A549 (cell line): ENCODE data around the gene SND1.

ENCODE experiments used
- BHLHE40 ChIP-seq: IDR thresholded peaks from 2 replicates; pipeline ENCODE4 v1.6.1; 2012; ENCODE audit warnings: low read depth, low read length, inconsistent platforms
- CHD4 ChIP-seq: fragments of 200-600 bp; sonication (generic); IDR thresholded peaks from 2 replicates; pipeline ENCODE4 v1.6.1; 2016; ENCODE audit warnings: antibody characterized with exemption, mild to moderate bottlenecking, borderline replicate concordance
- CTCF ChIP-seq: fragments of >200 bp; sonication (Bioruptor Twin); formaldehyde crosslinking; IDR thresholded peaks from 3 replicates; pipeline ENCODE4 v1.5.1; 2016
- POLR2A ChIP-seq: IDR thresholded peaks from 2 replicates; pipeline ENCODE4 v1.6.1; 2012; ENCODE audit warnings: mild to moderate bottlenecking, low read length
- RAD21 ChIP-seq, 2 experiments: fragments of >200 bp in 1 of 2; sonication (Bioruptor Twin) in 1 of 2; formaldehyde crosslinking in 1 of 2; IDR thresholded peaks in 1 of 2; conservative IDR thresholded peaks in 1 of 2; 2 replicates in 1 of 2; 3 replicates in 1 of 2; pipeline ENCODE4 v1.6.1; 2012 to 2018; ENCODE audit warnings: inconsistent platforms in 1 of 2
- RFX5 ChIP-seq: fragments of 450-650 bp; IDR thresholded peaks from 2 replicates; pipeline ENCODE4 v1.7.1; 2014; ENCODE audit warnings: antibody characterized with exemption, mild to moderate bottlenecking, moderate library complexity
- SREBF2 ChIP-seq: fragments of 450-650 bp; IDR thresholded peaks from 2 replicates; pipeline ENCODE4 v1.6.1; 2014; ENCODE audit warnings: mild to moderate bottlenecking, moderate library complexity

DNA sequence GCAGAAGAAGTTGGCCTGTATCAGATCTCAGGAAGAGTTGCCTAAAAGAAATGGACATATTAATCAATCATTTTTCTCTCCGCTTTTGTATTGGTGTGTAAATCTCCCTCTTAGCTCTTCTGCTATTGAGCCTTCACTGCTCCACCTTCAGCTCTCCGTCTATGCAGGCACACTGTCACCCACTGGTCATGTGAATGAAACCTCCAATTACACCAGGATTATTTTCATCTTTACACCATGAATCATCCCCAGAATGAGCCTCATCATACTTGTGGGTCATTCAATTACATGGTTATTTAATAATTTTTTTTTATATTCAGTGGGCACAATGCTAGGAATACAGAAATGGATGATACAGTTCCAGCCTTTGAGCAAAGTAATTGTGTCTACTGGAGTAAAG lies 286.6 kb downstream of the SND1 start:
- TF ChIP-seq CTCF = no peak
- TF ChIP-seq POLR2A = no peak
- TF ChIP-seq CHD4 = no peak
- TF ChIP-seq RFX5 = no peak
- TF ChIP-seq SREBF2 = no peak
- TF ChIP-seq RAD21 (conservative IDR thresholded peaks at IDR 0.05 in 1 of 2, IDR thresholded peaks at IDR 0.05 in 1 of 2) = no peak
- no peak for TF ChIP-seq BHLHE40
